ENCODE data around the gene NEK5.

GRCh38 chr13:52118595-52118994 is 10.3 kb downstream of the NEK5 start:
- TF ChIP-seq CTCF (IDR thresholded peaks at IDR 0.05) (no peak), POLR2A (IDR thresholded peaks at IDR 0.05) (no peak)
